Epithelial cell of alveolus of lung (primary cell): ENCODE data around the gene UGT2A2. TPM values are rescaled to one million over a fixed set of nuclear protein-coding genes. Genes with fewer than 3 reads are reported as not detected.

Experiments used
- total RNA-seq: library from RNA; depleted of rRNA; stranded (reverse); fragments of >200 nt; gene quantifications from 2 replicates; pipeline ENCODE4 v1.2.1, GENCODE V29; 2015

Gene UGT2A2
- total RNA-seq, result not detected in 2 replicates

DNA sequence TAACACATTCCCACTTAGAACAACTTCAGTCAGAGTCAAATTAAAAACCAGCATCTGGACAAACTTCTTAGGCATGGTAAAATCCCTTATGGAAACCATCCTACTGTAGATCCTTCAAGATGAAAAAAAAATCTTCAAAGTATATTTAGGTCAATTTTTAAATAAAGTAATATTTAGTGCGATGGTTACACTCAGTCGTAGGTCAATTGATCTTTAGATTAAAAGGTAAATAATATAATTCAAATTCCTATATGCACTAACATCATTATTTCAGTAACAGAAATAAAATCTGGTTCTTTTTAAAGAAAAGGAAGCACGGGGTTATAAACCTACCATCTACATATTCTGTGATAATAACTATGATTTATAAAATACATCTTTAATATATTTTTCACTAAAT is at the start of gene UGT2A2:
Gene UGT2A2, minus strand, starts transcription at position 101 of the 400 bp plus-strand sequence. Its CDS starts 2 bp downstream, at position 99.

DNA sequence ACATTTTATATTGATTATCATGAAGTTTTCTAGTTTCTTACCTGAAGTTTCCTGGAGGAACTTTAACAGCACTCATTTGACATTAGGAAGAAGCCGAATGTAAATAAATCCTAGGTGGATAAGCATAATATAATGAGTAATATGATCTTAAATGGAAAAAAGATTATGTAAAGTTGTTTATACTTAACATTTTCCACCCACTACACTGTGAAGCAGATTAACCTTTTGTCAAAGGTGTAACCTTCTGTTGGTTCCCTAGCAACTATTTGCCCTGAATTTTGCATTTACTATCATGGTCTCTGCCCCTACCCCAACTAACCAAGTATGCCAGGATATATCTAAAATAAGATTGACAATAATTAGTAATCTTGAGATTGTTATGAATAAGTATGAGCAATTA is 13.7 kb upstream of the UGT2A2 start, which contains the start of gene UGT2A1:
Gene UGT2A1, minus strand, starts transcription at position 101 of the 400 bp plus-strand sequence. CDS start 5,603 bp downstream, outside the sequence.

Other genes with a start within 250 kb of the UGT2A2 start
- gene UGT2B4, start 143.7 kb downstream of the UGT2A2 start, total RNA-seq, result not detected in 2 replicates
- not detected in 2 replicates for gene UGT2A1, start 13.6 kb upstream of the UGT2A2 start, total RNA-seq
- 0.52 and 1.0 TPM in 2 replicates for gene SULT1B1, start 121.0 kb upstream of the UGT2A2 start, total RNA-seq
- gene SULT1E1, start 220.5 kb upstream of the UGT2A2 start, total RNA-seq, result 13.6 and 23.7 TPM in 2 replicates